OCI-LY3 (cell line): Measurements from ENCODE around the gene CATSPERE.

Source experiments
- CTCF ChIP-seq: fragments of 200-600, 300-600 bp; sonication (generic); IDR thresholded peaks from 2 replicates; pipeline ENCODE4 v1.5.1; 2014; ENCODE audit warnings: antibody characterized with exemption, low read length, low read depth
- EZH2phosphoT487 ChIP-seq: fragments of 200-600 bp; shearing (Covaris generic); IDR thresholded peaks from 2 replicates; pipeline ENCODE4 v1.6.1; 2018; ENCODE audit warnings: antibody characterized with exemption, mixed run types, low read depth

- TF ChIP-seq CTCF = no peak
- no peak for TF ChIP-seq EZH2phosphoT487
Measured at GRCh38 chr1:244436336-244437085, 24.6 kb upstream of the CATSPERE start.
